ENCODE results near the gene TEX10. TPM values are rescaled to one million over a fixed set of nuclear protein-coding genes. Genes with fewer than 3 reads are reported as not detected.

TEX10 gene
- total RNA-seq, 2 experiments from 2014 or later = 26.6 to 30.2 TPM

DNA sequence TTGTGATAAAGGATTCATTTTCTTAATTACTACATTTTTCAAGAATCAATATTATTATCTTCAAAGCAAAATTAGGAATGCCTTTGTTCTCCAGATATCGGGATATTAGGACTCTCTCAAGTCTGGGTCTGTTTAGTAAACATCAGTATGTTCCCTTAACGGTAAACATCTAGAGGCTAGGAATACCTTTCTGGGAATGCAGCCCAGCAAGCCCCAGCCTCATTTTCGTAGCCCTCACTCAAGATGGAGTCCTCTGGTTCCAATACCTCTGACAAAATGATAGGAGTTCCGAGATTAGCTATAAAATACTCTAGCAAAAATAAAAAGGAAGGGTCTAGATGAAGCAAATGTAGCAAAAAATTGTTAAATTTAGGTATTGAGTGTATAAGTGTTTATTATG lies 84.5 kb downstream of the TEX10 start:
- peaks cover 27% of the 10 kb centered on the region for H3K36me3 Mint-ChIP-seq (ENCODE audit: low read depth)
- H3K9me3 Mint-ChIP-seq = no peaks in the 10 kb centered on the region
- intact Hi-C loops (cut with micrococcal nuclease) = no loop called here
- H3K27me3 Mint-ChIP-seq = no peaks in the 10 kb centered on the region
- no peak overlapping the region for H3K27ac Mint-ChIP-seq
- TF ChIP-seq, protein P1, sequence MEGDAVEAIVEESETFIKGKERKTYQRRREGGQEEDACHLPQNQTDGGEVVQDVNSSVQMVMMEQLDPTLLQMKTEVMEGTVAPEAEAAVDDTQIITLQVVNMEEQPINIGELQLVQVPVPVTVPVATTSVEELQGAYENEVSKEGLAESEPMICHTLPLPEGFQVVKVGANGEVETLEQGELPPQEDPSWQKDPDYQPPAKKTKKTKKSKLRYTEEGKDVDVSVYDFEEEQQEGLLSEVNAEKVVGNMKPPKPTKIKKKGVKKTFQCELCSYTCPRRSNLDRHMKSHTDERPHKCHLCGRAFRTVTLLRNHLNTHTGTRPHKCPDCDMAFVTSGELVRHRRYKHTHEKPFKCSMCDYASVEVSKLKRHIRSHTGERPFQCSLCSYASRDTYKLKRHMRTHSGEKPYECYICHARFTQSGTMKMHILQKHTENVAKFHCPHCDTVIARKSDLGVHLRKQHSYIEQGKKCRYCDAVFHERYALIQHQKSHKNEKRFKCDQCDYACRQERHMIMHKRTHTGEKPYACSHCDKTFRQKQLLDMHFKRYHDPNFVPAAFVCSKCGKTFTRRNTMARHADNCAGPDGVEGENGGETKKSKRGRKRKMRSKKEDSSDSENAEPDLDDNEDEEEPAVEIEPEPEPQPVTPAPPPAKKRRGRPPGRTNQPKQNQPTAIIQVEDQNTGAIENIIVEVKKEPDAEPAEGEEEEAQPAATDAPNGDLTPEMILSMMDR (IDR thresholded peaks at IDR 0.05) = no peak
- ChIA-PET POLR2A (interaction anchor here (0.9 kb wide), 1 partner anchor 20 kb away, joined by 3 read pairs; no protein-coding TSS in a partner anchor), CTCF (no interaction called here)
- ATAC-seq = no peak
- no peak overlapping the region for H3K4me3 Mint-ChIP-seq
- H3K4me1 Mint-ChIP-seq (ENCODE audit: low read depth) = no peaks in the 10 kb centered on the region
- no peak for DNase-seq

- H3K4me1 Mint-ChIP-seq (ENCODE audit: low read depth) = no peaks in the 10 kb centered on the region
- TF ChIP-seq, protein P1 (IDR thresholded peaks at IDR 0.05) = no peak
- H3K27me3 Mint-ChIP-seq = no peaks in the 10 kb centered on the region
- CTCF ChIA-PET = no interaction called here
- H3K36me3 Mint-ChIP-seq (ENCODE audit: low read depth) = peaks cover 25% of the 10 kb centered on the region
- no peak overlapping the region for H3K4me3 Mint-ChIP-seq
- intact Hi-C loops (cut with micrococcal nuclease) = no loop called here
- no peak overlapping the region for H3K27ac Mint-ChIP-seq
- no peaks in the 10 kb centered on the region for H3K9me3 Mint-ChIP-seq
- DNase-seq (no peak), ATAC-seq (no peak)
- POLR2A ChIA-PET = no interaction called here
Measured at GRCh38 chr9:100267211-100267610, 85.5 kb downstream of the TEX10 start.

Other genes starting within 250 kb of the TEX10 start
- gene MSANTD3, start 74.2 kb upstream of the TEX10 start, total RNA-seq = 10 to 100 TPM; 13.3 to 14.6 TPM
- under 1 TPM; 0.68 to 0.78 TPM for gene TMEFF1, start 120.2 kb upstream of the TEX10 start, total RNA-seq
- under 1 TPM; 0.09 to 0.11 TPM for gene CAVIN4, start 225.1 kb upstream of the TEX10 start, total RNA-seq

All from activated CD8-positive, alpha-beta T cell treated with anti-CD3 and anti-CD28 coated beads for 36 hours (primary cell).